HCT116 (cell line): ENCODE measurements around the gene FAHD1. TPM values are rescaled to one million over a fixed set of nuclear protein-coding genes. Genes with fewer than 3 reads are reported as not detected.

Experiments used
- ATAC-seq: fragments of 200-7000 bp; cut with Tn5 transposase; 2 replicates; pipeline ENCODE4 v1.9.1; 2020; ENCODE audit warnings: mild to moderate bottlenecking, moderate library complexity
- BruUV-seq: library from RNA; stranded (reverse); fragments of 400-500 nt; replicated peaks from 2 replicates; lab custom pipeline; 2021; lab: Mats Ljungman, UMichigan
- CTCF ChIA-PET: fragments of 300-600 bp; sonication (Branson Sonifier 250); formaldehyde crosslinking; loops from one replicate; lab custom pipeline; 2021; ENCODE audit warnings: antibody characterized with exemption; lab: Charles Lee
- POLR2A ChIA-PET: fragments of 300-600, 350-600 bp; sonication (Branson Sonifier 250); formaldehyde crosslinking; loops from one replicate; lab custom pipeline; 2021; ENCODE audit warnings: antibody characterized with exemption; lab: Charles Lee
- RAD21 ChIA-PET, 2 experiments: fragments of 300-600 bp; sonication (Branson Sonifier 250); formaldehyde crosslinking; loops; one replicate each; lab custom pipeline; 2023; ENCODE audit warnings: low total read pairs in 2 of 2; ENCODE audit not compliant: uncharacterized antibody in 2 of 2, unreplicated experiment in 2 of 2, low non-redundant PET in 1 of 2; lab: Charles Lee
- DNase-seq: peaks from one replicate; pipeline ENCODE4 v3.0.0-alpha.2; 2010; ENCODE audit warnings: low read depth, low spot score
- H2AFZ ChIP-seq: fragments of 200-600 bp; shearing (Covaris generic), sonication (generic); 2 replicates; pipeline ENCODE4 v1.6.1; 2017; ENCODE audit warnings: low read depth, mixed run types, mixed read lengths, antibody characterized with exemption, low read length; ENCODE audit not compliant: poor library complexity, severe bottlenecking
- H3K27ac ChIP-seq: 2 replicates; pipeline ENCODE4 v1.5.1; 2012; ENCODE audit warnings: low read depth, low read length
- H3K27me3 ChIP-seq: fragments of 200-600 bp; sonication (generic); 2 replicates; pipeline ENCODE4 v1.6.1; 2016; ENCODE audit warnings: mixed run types, low read length, mixed read lengths; ENCODE audit not compliant: insufficient read depth
- H3K36me3 ChIP-seq, 2 experiments: fragments of 200-500 bp in 1 of 2; fragments of 200-600 bp in 1 of 2; sonication (Bioruptor generic) in 1 of 2; sonication (generic) in 1 of 2; 2 replicates each; pipeline versions ENCODE4 v1.5.1 to v1.6.1; 2014 to 2016; ENCODE audit warnings: low read length in 2 of 2, inconsistent platforms in 1 of 2, mixed read lengths in 1 of 2, mixed run types in 1 of 2; ENCODE audit not compliant: insufficient read depth in 2 of 2, control insufficient read depth in 1 of 2
- H3K4me1 ChIP-seq, 2 experiments: fragments of 200-600 bp in 1 of 2; sonication (generic) in 1 of 2; 2 replicates each; pipeline versions ENCODE4 v1.5.1 to v1.6.1; 2012 to 2017; ENCODE audit warnings: low read length in 2 of 2, inconsistent platforms in 1 of 2, mild to moderate bottlenecking in 1 of 2, mixed read lengths in 1 of 2, mixed run types in 1 of 2, moderate library complexity in 1 of 2; ENCODE audit not compliant: insufficient read depth in 2 of 2, control insufficient read depth in 1 of 2
- H3K4me2 ChIP-seq: fragments of 200-600 bp; sonication (generic); 2 replicates; pipeline ENCODE4 v1.6.1; 2017; ENCODE audit warnings: mixed run types, low read length, mixed read lengths
- H3K4me3 ChIP-seq, 2 experiments: fragments of 200-600 bp in 1 of 2; sonication (generic) in 1 of 2; replicated peaks in 1 of 2; 2 replicates each; pipeline ENCODE4 v1.5.1; 2011 to 2016; ENCODE audit warnings: low read length in 2 of 2, control low read depth in 1 of 2, low read depth in 1 of 2, mild to moderate bottlenecking in 1 of 2, mixed read lengths in 1 of 2, mixed run types in 1 of 2
- H3K79me2 ChIP-seq: fragments of 200-600 bp; sonication (generic); 2 replicates; pipeline ENCODE4 v1.6.1; 2017; ENCODE audit warnings: mild to moderate bottlenecking, mixed run types, low read length, moderate library complexity, mixed read lengths; ENCODE audit not compliant: insufficient read depth
- H3K9ac ChIP-seq: fragments of 200-600 bp; sonication (generic); 2 replicates; pipeline ENCODE4 v1.6.1; 2016; ENCODE audit warnings: low read length, mixed read lengths
- H3K9me2 ChIP-seq: fragments of 200-600 bp; sonication (generic), shearing (Covaris generic); 2 replicates; pipeline ENCODE4 v1.6.1; 2017; ENCODE audit warnings: mixed run types, mild to moderate bottlenecking, moderate library complexity; ENCODE audit not compliant: insufficient read depth
- H3K9me3 ChIP-seq, 2 experiments: fragments of 200-500 bp in 1 of 2; fragments of 200-600 bp in 1 of 2; sonication (Bioruptor generic) in 1 of 2; sonication (generic) in 1 of 2; 2 replicates each; pipeline ENCODE4 v1.6.1; 2014 to 2017; ENCODE audit warnings: low read length in 2 of 2, mixed read lengths in 2 of 2, inconsistent platforms in 1 of 2, low read depth in 1 of 2, mild to moderate bottlenecking in 1 of 2, mixed run types in 1 of 2, moderate library complexity in 1 of 2; ENCODE audit not compliant: control insufficient read depth in 1 of 2, insufficient read depth in 1 of 2
- H4K20me1 ChIP-seq: fragments of 200-600 bp; sonication (generic), shearing (Covaris generic); 2 replicates; pipeline ENCODE4 v1.6.1; 2017; ENCODE audit warnings: mixed run types, mild to moderate bottlenecking, moderate library complexity; ENCODE audit not compliant: insufficient read depth
- ATF3 ChIP-seq: IDR thresholded peaks from 2 replicates; pipeline ENCODE4 v1.6.1; 2012
- CBX3 ChIP-seq: IDR thresholded peaks from 2 replicates; pipeline ENCODE4 v1.6.1; 2012; ENCODE audit warnings: low read depth
- EGR1 ChIP-seq: IDR thresholded peaks from 2 replicates; pipeline ENCODE4 v1.6.1; 2012; ENCODE audit warnings: low read depth
- ELF1 ChIP-seq: IDR thresholded peaks from 2 replicates; pipeline ENCODE4 v1.6.1; 2012; ENCODE audit warnings: low read depth, borderline replicate concordance
- POLR2A ChIP-seq: IDR thresholded peaks from 2 replicates; pipeline ENCODE4 v1.7.0; 2011; ENCODE audit warnings: borderline replicate concordance; ENCODE audit not compliant: insufficient read depth, insufficient read length; ENCODE audit errors: extremely low read depth
- REST ChIP-seq: IDR thresholded peaks from 2 replicates; pipeline ENCODE4 v1.6.1; 2012; ENCODE audit warnings: low read depth
- SP1 ChIP-seq: IDR thresholded peaks from 2 replicates; pipeline ENCODE4 v1.6.1; 2012; ENCODE audit warnings: low read depth
- SRF ChIP-seq: IDR thresholded peaks from 2 replicates; pipeline ENCODE4 v1.6.1; 2012; ENCODE audit warnings: low read depth
- TCF7L2 ChIP-seq: IDR thresholded peaks from 2 replicates; pipeline ENCODE4 v1.7.0; 2011; ENCODE audit warnings: borderline replicate concordance, inconsistent platforms; ENCODE audit not compliant: insufficient read depth, insufficient read length; ENCODE audit errors: extremely low read depth
- intact Hi-C: fragments of 100-400 bp; cut with micrococcal nuclease; formaldehyde crosslinking; loops from 2 replicates; pipeline ENCODE4 v1.10.0; 2022
- total RNA-seq: library from RNA; stranded (reverse); gene quantifications from one replicate; pipeline ENCODE4 v1.2.1, GENCODE V29; 2021; ENCODE audit not compliant: unreplicated experiment

The FAHD1 gene
- total RNA-seq, 1 experiment from 2014 or later = 25.8 TPM

- Histone ChIP-seq H3K9me2 (no peaks in the 10 kb centered on the region), H3K9ac (no peak overlapping the region), H3K4me3 (no peak overlapping the region), H3K27ac (no peak overlapping the region), H3K9me3 (no peaks in the 10 kb centered on the region), H3K36me3 (no peaks in the 10 kb centered on the region; a peak in 1 of 4 replicates), H4K20me1 (no peaks in the 10 kb centered on the region), H3K27me3 (no peaks in the 10 kb centered on the region), H3K79me2 (peaks cover 4% of the 10 kb centered on the region; the same call in 1 of the 2 replicates), H3K4me2 (no peak overlapping the region), H3K4me1 (no peaks in the 10 kb centered on the region), H2AFZ (no peak overlapping the region)
- no TSS peak for BruUV-seq
- CTCF ChIA-PET = no interaction called here
- DNase-seq = no peak
- intact Hi-C loops = no loop called here
- POLR2A ChIA-PET = no interaction called here
- no peak for ATAC-seq
- RAD21 ChIA-PET = no interaction called here
- TF ChIP-seq ELF1 = no peak
- TF ChIP-seq CBX3 = no peak
- no peak for TF ChIP-seq SRF
- no peak for TF ChIP-seq EGR1
- TF ChIP-seq SP1 = no peak
- no peak for TF ChIP-seq POLR2A
- no peak for TF ChIP-seq REST
- TF ChIP-seq ATF3 = no peak
- no peak for TF ChIP-seq TCF7L2
Measured at GRCh38 chr16:1791943-1792812, 34.8 kb upstream of the FAHD1 start.
